ENCODE results near the gene DVL2. TPM values are rescaled to one million over a fixed set of nuclear protein-coding genes. Genes with fewer than 3 reads are reported as not detected.

Gene DVL2
- total RNA-seq, 1 donor from 2014 or later = 28.6 TPM

Other genes starting within 250 kb of the DVL2 start
- not detected in 2 replicates for gene ALOX12, start 238.5 kb downstream of the DVL2 start, total RNA-seq
- gene RNASEK, start 221.9 kb downstream of the DVL2 start, total RNA-seq = 42.9 and 71.4 TPM in 2 replicates
- 57.9 and 85.0 TPM in 2 replicates for gene BCL6B, start 211.5 kb downstream of the DVL2 start, total RNA-seq
- gene SLC16A13, start 198.5 kb downstream of the DVL2 start, total RNA-seq = 1.4 and 2.0 TPM in 2 replicates
- 1.0 and 1.9 TPM in 2 replicates for gene SLC16A11, start 190.4 kb downstream of the DVL2 start, total RNA-seq
- 1.8 and 3.5 TPM in 2 replicates for gene CLEC10A, start 154.3 kb downstream of the DVL2 start, total RNA-seq
- gene ASGR2, start 119.7 kb downstream of the DVL2 start, total RNA-seq = under 0.01 TPM in 1 of 2 replicates, not detected in the other
- 14.8 and 26.2 TPM in 2 replicates for gene ASGR1, start 55.1 kb downstream of the DVL2 start, total RNA-seq
- 5.3 and 11.4 TPM in 2 replicates for gene DLG4, start 14.7 kb downstream of the DVL2 start, total RNA-seq
- 219 and 341 TPM in 2 replicates for gene ACADVL, start 14.6 kb downstream of the DVL2 start, total RNA-seq
- gene PHF23, start 4.9 kb upstream of the DVL2 start, total RNA-seq = 29.7 and 45.6 TPM in 2 replicates
- gene GABARAP, start 7.9 kb upstream of the DVL2 start, total RNA-seq = 92.6 and 197 TPM in 2 replicates
- gene CTDNEP1, start 17.2 kb upstream of the DVL2 start, total RNA-seq = 25.9 and 35.5 TPM in 2 replicates
- 31.8 and 34.6 TPM in 2 replicates for gene ELP5, start 17.7 kb upstream of the DVL2 start, total RNA-seq
- 1.0 and 2.7 TPM in 2 replicates for gene CLDN7, start 28.0 kb upstream of the DVL2 start, total RNA-seq
- gene SLC2A4, start 47.2 kb upstream of the DVL2 start, total RNA-seq = 0.76 and 0.90 TPM in 2 replicates
- gene YBX2, start 60.1 kb upstream of the DVL2 start, total RNA-seq = 0.25 and 0.26 TPM in 2 replicates
- 540 and 622 TPM in 2 replicates for gene EIF5A, start 73.1 kb upstream of the DVL2 start, total RNA-seq
- gene GPS2, start 80.8 kb upstream of the DVL2 start, total RNA-seq = 19.1 and 28.3 TPM in 2 replicates
- 9.1 and 15.0 TPM in 2 replicates for gene NEURL4, start 94.8 kb upstream of the DVL2 start, total RNA-seq
- 0.26 and 1.0 TPM in 2 replicates for gene ACAP1, start 102.0 kb upstream of the DVL2 start, total RNA-seq
- gene KCTD11, start 117.6 kb upstream of the DVL2 start, total RNA-seq = 2.3 and 3.4 TPM in 2 replicates
- not detected in 2 replicates for gene TMEM95, start 120.6 kb upstream of the DVL2 start, total RNA-seq
- 2.1 and 2.3 TPM in 2 replicates for gene TNK1, start 146.6 kb upstream of the DVL2 start, total RNA-seq
- gene PLSCR3, start 160.0 kb upstream of the DVL2 start, total RNA-seq = 13.5 and 34.0 TPM in 2 replicates
- gene TMEM256, start 169.6 kb upstream of the DVL2 start, total RNA-seq = 127 and 212 TPM in 2 replicates
- 1.4 and 3.0 TPM in 2 replicates for gene NLGN2, start 173.3 kb upstream of the DVL2 start, total RNA-seq
- not detected in 2 replicates for gene SPEM1, start 185.8 kb upstream of the DVL2 start, total RNA-seq
- gene SPEM2, start 191.1 kb upstream of the DVL2 start, total RNA-seq = not detected in 2 replicates
- gene SPEM3, start 194.3 kb upstream of the DVL2 start, total RNA-seq = not detected in 2 replicates
- 6.8 and 10.1 TPM in 2 replicates for gene TMEM102, start 200.9 kb upstream of the DVL2 start, total RNA-seq
- 0.13 and 0.38 TPM in 2 replicates for gene FGF11, start 205.0 kb upstream of the DVL2 start, total RNA-seq
- gene CHRNB1, start 210.5 kb upstream of the DVL2 start, total RNA-seq = 7.2 and 10.0 TPM in 2 replicates
- gene ZBTB4, start 245.1 kb upstream of the DVL2 start, total RNA-seq = 6.7 and 11.3 TPM in 2 replicates
- gene SLC35G6, start 246.9 kb upstream of the DVL2 start, total RNA-seq = not detected in 2 replicates
- gene POLR2A, start 249.8 kb upstream of the DVL2 start, total RNA-seq = 56.5 and 87.0 TPM in 2 replicates